SU-DHL-6 (cell line): ENCODE data around the gene HIRIP3.
A peak's percentile ranks its signal among the peaks of the same experiment; 100 is the strongest.

ENCODE experiments used
- H2AFZ ChIP-seq: fragments of 200-600 bp; sonication (generic); 2 replicates; pipeline ENCODE4 v1.6.1; 2014; ENCODE audit warnings: low read depth, mild to moderate bottlenecking, moderate library complexity, mixed read lengths, antibody characterized with exemption, low read length; ENCODE audit not compliant: severe bottlenecking
- H3F3A ChIP-seq: fragments of 200-600 bp; shearing (Covaris generic); 2 replicates; pipeline ENCODE4 v1.6.0; 2016; ENCODE audit warnings: antibody characterized with exemption, mild to moderate bottlenecking; ENCODE audit not compliant: insufficient read depth
- H3K27ac ChIP-seq: fragments of 200-600 bp; sonication (generic); 2 replicates; pipeline ENCODE4 v1.5.1; 2016; ENCODE audit warnings: low read depth, mild to moderate bottlenecking, low read length, moderate library complexity, mixed read lengths
- H3K27me3 ChIP-seq: fragments of 200-600 bp; sonication (generic), shearing (Covaris generic); 2 replicates; pipeline ENCODE4 v1.6.0; 2014; ENCODE audit warnings: mild to moderate bottlenecking, low read length
- H3K36me3 ChIP-seq: fragments of 200-600 bp; sonication (generic); 2 replicates; pipeline ENCODE4 v1.6.1; 2014; ENCODE audit warnings: mild to moderate bottlenecking, low read length, mixed read lengths
- H3K4me2 ChIP-seq: fragments of 300-600, 200-600 bp; shearing (Covaris generic), sonication (generic); 2 replicates; pipeline ENCODE4 v1.6.0; 2014; ENCODE audit warnings: low read length, low read depth, mild to moderate bottlenecking; ENCODE audit not compliant: poor library complexity, severe bottlenecking
- H3K4me3 ChIP-seq: fragments of 200-600 bp; sonication (generic); 2 replicates; pipeline ENCODE4 v1.5.1; 2014; ENCODE audit warnings: antibody characterized with exemption, low read length, mild to moderate bottlenecking, mixed read lengths; ENCODE audit not compliant: insufficient read depth, poor library complexity, severe bottlenecking
- H3K79me2 ChIP-seq: fragments of 200-600 bp; sonication (generic); 2 replicates; pipeline ENCODE4 v1.6.1; 2014; ENCODE audit warnings: mild to moderate bottlenecking, low read length, moderate library complexity; ENCODE audit not compliant: insufficient read depth
- H3K9ac ChIP-seq: fragments of 200-600 bp; sonication (generic); 2 replicates; pipeline ENCODE4 v1.7.0; 2014; ENCODE audit warnings: mild to moderate bottlenecking, low read length
- H3K9me2 ChIP-seq: fragments of 200-600 bp; sonication (generic); replicated peaks from 2 replicates; pipeline ENCODE4 v1.6.1; 2014; ENCODE audit warnings: low read length; ENCODE audit not compliant: insufficient read depth
- H3K9me3 ChIP-seq: fragments of 200-600 bp; sonication (generic); 2 replicates; pipeline ENCODE4 v1.6.1; 2014; ENCODE audit warnings: low read length, mixed read lengths; ENCODE audit not compliant: insufficient read depth
- H4K20me1 ChIP-seq: fragments of 200-600 bp; sonication (generic); 2 replicates; pipeline ENCODE4 v1.6.1; 2014; ENCODE audit warnings: low read depth, mild to moderate bottlenecking, antibody characterized with exemption, low read length, moderate library complexity, mixed read lengths
- EZH2phosphoT487 ChIP-seq: fragments of 200-600 bp; sonication (generic), shearing (Covaris generic); conservative IDR thresholded peaks from 2 replicates; pipeline ENCODE4 v1.6.1; 2018; ENCODE audit warnings: mild to moderate bottlenecking, antibody characterized with exemption, low read length, moderate library complexity, mixed read lengths
- TF ChIP-seq, protein P1 (sequence below): fragments of 200-600 bp; sonication (generic); IDR thresholded peaks from one replicate; pipeline ENCODE4 v1.5.1; 2017; ENCODE audit warnings: antibody characterized with exemption, mild to moderate bottlenecking, low read length, moderate library complexity; ENCODE audit not compliant: insufficient read depth, poor library complexity, severe bottlenecking

HIRIP3 gene

DNA sequence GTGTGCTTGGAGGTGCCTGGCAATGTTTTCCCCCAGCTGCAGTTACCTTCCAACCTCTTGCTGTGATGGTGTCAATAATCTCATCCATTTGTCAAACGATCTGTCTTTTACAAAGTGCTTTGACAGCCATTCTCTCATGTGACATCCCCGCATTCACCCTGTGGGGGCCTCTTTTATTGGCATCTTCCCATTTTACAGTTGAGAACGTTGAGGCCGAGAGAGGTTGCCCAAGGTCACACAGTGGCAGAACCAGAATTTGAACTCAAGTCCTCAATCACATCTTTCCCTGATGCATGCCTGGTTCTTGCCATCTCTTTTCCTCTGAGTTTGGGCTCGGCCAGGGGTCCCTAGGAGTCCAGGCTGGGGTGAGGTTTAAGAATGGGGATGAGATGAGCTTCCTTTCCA, 20.3 kb downstream of the HIRIP3 start:
- Histone ChIP-seq H2AFZ (no peak overlapping the region), H3K36me3 (0 out of 2 replicates have a peak, but pooled peaks cover 4% of the 10 kb centered on the region), H3K4me2 (peak overlapping the region; percentile 78), H3K9me2 (no peaks in the 10 kb centered on the region), H3K79me2 (peaks cover 37% of the 10 kb centered on the region), H3K9ac (peak overlapping the region; percentile 97), H3K27me3 (no peaks in the 10 kb centered on the region), H3F3A (peaks cover 16% of the 10 kb centered on the region), H3K4me3 (peak overlapping the region; percentile 82), H3K9me3 (no peaks in the 10 kb centered on the region), H4K20me1 (no peaks in the 10 kb centered on the region), H3K27ac (peak overlapping the region; percentile 8)
- TF ChIP-seq, protein P1, sequence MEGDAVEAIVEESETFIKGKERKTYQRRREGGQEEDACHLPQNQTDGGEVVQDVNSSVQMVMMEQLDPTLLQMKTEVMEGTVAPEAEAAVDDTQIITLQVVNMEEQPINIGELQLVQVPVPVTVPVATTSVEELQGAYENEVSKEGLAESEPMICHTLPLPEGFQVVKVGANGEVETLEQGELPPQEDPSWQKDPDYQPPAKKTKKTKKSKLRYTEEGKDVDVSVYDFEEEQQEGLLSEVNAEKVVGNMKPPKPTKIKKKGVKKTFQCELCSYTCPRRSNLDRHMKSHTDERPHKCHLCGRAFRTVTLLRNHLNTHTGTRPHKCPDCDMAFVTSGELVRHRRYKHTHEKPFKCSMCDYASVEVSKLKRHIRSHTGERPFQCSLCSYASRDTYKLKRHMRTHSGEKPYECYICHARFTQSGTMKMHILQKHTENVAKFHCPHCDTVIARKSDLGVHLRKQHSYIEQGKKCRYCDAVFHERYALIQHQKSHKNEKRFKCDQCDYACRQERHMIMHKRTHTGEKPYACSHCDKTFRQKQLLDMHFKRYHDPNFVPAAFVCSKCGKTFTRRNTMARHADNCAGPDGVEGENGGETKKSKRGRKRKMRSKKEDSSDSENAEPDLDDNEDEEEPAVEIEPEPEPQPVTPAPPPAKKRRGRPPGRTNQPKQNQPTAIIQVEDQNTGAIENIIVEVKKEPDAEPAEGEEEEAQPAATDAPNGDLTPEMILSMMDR = no peak
- TF ChIP-seq EZH2phosphoT487 = no peak

DNA sequence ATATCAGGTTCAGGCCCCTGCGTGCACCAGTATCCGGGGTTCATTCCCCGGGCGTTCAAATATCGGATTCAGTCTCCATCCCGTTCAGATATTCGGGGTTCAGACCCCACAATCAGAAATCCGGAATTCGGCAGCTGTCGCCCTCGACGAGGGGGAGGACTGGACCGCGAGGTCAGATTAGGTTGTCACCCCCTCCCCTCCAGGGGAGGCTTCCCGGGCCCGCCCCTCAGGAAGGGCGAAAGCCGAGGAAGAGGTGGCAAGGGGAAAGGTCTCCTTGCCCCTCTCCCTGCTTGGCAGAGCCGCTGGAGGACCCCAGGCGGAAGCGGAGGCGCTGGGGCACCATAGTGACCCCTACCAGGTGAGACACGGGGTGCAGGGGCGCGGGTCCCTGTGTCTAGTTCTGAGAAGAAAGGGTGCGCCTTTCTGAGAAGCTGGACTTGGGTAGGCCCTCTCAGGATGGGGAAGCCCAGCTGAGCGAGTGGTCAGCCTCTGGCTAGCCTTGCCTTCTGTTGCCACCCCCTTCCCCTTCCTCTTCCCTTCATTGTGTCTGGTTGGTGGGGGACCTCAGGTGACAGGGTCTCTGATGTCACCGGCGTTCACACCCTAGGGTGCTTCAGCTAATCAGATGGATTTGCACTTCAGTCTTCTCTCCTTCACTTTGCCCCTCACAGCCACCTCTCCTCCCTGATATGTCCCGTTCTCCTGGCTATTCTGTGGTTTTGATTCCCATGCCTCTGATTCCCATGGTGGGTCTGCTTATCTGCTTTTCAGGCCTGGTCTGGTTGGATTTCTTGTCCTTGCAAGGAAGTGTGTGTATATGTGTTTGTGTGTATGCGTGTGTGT, 20.9 kb downstream of the HIRIP3 start:
- H3K4me3 ChIP-seq = peak overlapping the region; percentile 82
- no peaks in the 10 kb centered on the region for H3K27me3 ChIP-seq
- H3K27ac ChIP-seq = peak overlapping the region; percentile 68
- H3K9me2 ChIP-seq = no peaks in the 10 kb centered on the region
- peaks cover 16% of the 10 kb centered on the region for H3F3A ChIP-seq
- H4K20me1 ChIP-seq = no peaks in the 10 kb centered on the region
- no peak for TF ChIP-seq EZH2phosphoT487
- H3K36me3 ChIP-seq = 0 out of 2 replicates have a peak, but pooled peaks cover 2% of the 10 kb centered on the region
- H3K9me3 ChIP-seq = no peaks in the 10 kb centered on the region
- H3K9ac ChIP-seq = peak overlapping the region; percentile 97
- peak overlapping the region; percentile 78 for H3K4me2 ChIP-seq
- H3K79me2 ChIP-seq = peaks cover 37% of the 10 kb centered on the region
- H2AFZ ChIP-seq = peak overlapping the region; percentile 67

DNA sequence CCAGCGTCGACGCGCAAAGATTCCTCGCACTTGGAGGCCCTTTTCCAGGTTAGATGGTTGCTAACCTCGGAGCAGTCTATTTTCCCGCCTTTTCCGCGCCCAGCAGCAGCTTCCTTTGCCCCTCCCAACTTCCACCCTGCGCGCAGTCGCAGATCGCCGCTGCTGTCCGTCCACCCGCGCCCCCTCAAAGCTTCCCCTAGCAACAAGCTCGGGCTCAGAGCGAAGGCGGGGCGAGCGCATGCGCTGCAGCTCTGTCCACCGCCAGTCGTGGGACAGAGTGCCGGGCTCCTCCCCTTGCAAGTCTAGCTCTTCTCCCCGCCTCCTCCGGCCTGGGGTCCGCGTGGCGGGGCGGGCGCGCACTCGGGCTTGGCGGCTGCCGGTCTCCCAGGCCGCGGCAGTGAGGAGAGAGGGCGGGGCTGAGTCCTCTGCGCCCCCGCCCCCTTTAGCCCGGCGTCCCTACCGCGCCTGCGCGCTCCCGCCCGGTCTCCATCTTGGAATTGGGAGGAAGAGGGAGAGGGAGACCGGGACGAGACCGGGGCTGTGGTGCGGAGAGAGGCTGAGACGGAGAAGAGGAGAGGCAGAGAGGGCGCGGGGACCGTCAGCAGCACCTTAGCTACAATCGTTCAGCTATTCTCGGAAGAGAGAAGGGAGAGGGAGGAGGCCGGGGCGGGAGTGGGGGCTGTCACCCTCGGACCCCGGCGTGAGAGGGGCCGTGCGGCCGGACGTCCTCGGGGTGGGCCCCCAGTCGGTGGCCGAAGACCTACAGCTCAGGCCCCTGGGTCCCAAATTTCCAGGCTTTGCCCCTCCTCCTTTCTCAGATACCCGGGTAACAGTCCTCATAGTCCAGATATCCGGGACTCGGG, 21.8 kb downstream of the HIRIP3 start, which contains the start of gene TAOK2:
Gene TAOK2, plus strand, starts transcription at position 485 of the 863 bp plus-strand sequence. CDS start 3,905 bp downstream, outside the sequence.
- Histone ChIP-seq H3K9me2 (no peaks in the 10 kb centered on the region), H3K4me3 (peak within 1 kb of the TSS; percentile 82), H3K36me3 (no peaks in the 10 kb centered on the region), H2AFZ (peak within 1 kb of the TSS; percentile 67), H3K79me2 (peaks cover 37% of the 10 kb centered on the region), H3K9ac (peak within 1 kb of the TSS; percentile 97), H3K4me2 (peak within 1 kb of the TSS; percentile 78), H3K9me3 (no peaks in the 10 kb centered on the region), H4K20me1 (no peaks in the 10 kb centered on the region), H3K27me3 (no peaks in the 10 kb centered on the region), H3F3A (peaks cover 16% of the 10 kb centered on the region), H3K27ac (peak within 1 kb of the TSS; percentile 68)
- TF ChIP-seq, protein P1 = no peak
- TF ChIP-seq EZH2phosphoT487 = no peak
